ENCODE measurements around the gene ATXN1. TPM values are rescaled to one million over a fixed set of nuclear protein-coding genes. Genes with fewer than 3 reads are reported as not detected.

ATXN1 gene
- total RNA-seq, 4 donors from 2014 or later, result 21.0 to 102 (median 51.1) TPM

DNA sequence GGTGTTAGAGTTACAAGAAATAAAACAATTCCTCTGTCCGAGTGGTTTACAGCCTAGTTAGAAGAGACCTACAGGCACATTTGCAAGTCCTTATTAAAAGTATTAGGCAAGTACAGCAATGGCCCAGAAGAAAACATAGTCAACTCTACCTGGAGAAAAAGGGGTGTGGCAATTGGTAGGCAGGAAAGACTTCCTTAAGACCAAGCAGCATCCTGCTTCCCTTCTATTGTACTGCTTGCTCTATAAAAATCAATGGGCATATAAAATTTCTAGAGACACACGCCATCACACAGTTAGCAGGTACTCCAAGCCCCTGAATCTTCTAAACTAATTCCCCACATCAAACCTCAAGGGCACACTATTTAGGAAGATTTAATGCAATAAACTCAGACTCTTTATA lies 185.6 kb downstream of the ATXN1 start:
- H3K9me3 ChIP-seq, result no peaks in the 10 kb centered on the region
- H3K4me3 ChIP-seq, result no peak overlapping the region
- H3K36me3 ChIP-seq, result no peaks in the 10 kb centered on the region
- TF ChIP-seq POLR2A (IDR thresholded peaks at IDR 0.05), result no peak
- TF ChIP-seq, protein P1, sequence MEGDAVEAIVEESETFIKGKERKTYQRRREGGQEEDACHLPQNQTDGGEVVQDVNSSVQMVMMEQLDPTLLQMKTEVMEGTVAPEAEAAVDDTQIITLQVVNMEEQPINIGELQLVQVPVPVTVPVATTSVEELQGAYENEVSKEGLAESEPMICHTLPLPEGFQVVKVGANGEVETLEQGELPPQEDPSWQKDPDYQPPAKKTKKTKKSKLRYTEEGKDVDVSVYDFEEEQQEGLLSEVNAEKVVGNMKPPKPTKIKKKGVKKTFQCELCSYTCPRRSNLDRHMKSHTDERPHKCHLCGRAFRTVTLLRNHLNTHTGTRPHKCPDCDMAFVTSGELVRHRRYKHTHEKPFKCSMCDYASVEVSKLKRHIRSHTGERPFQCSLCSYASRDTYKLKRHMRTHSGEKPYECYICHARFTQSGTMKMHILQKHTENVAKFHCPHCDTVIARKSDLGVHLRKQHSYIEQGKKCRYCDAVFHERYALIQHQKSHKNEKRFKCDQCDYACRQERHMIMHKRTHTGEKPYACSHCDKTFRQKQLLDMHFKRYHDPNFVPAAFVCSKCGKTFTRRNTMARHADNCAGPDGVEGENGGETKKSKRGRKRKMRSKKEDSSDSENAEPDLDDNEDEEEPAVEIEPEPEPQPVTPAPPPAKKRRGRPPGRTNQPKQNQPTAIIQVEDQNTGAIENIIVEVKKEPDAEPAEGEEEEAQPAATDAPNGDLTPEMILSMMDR (IDR thresholded peaks at IDR 0.05), result no peak
- DNase-seq, result no peak
- no peaks in the 10 kb centered on the region for H3K4me1 ChIP-seq
- intact Hi-C loops (cut with DNase I; ENCODE audit: low total_unique reads), result no loop called here
- H3K27me3 ChIP-seq, result no peaks in the 10 kb centered on the region
- H3K27ac ChIP-seq, result no peak overlapping the region

DNA sequence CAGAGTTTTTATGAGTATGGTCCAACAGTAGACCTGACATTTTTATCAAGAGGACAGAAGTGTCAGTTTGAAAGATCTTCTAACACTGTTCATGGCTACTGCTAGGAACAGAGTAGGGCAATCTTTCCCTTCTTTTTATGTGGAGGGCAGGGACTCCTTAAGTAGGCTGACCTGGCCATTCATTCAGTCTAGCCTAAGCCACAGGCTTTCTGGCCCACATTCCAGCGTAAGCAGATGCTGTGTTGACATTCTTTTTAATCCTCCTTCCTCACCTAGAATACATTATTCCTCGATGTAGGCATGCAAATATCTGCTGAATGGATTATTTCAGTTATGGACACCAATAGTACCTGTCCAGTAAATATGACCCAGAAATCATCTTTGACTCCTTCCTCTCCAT lies 188.3 kb downstream of the ATXN1 start:
- Histone ChIP-seq H3K27ac (no peak overlapping the region), H3K4me1 (no peaks in the 10 kb centered on the region), H3K36me3 (no peaks in the 10 kb centered on the region), H3K4me3 (no peak overlapping the region), H3K27me3 (no peaks in the 10 kb centered on the region), H3K9me3 (no peaks in the 10 kb centered on the region)
- intact Hi-C loops (cut with DNase I; ENCODE audit: low total_unique reads), result no loop called here
- TF ChIP-seq POLR2A (IDR thresholded peaks at IDR 0.05), result no peak
- TF ChIP-seq, protein P1 (IDR thresholded peaks at IDR 0.05), result no peak
- DNase-seq, result no peak

DNA sequence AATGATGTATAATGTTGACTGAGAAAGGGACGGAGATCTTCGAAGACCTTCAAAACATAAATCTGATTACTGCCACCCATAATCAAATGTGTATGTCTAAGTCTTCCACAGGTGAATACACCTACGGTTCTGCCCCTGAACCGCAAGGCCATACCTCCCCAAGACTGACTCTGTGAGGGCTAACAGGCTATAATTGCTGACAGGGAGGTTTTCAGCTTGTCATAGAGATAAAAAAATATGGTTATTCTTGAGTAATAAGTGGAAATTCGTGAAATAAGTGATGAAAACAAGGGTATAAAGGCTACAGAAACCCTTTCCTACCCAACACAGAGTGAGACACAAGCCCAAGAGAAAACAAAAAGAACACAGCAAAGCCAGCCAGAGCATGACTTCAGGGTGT lies 188.9 kb downstream of the ATXN1 start:
- TF ChIP-seq POLR2A (IDR thresholded peaks at IDR 0.05), result no peak
- TF ChIP-seq, protein P1 (IDR thresholded peaks at IDR 0.05), result no peak
- Histone ChIP-seq H3K9me3 (no peaks in the 10 kb centered on the region), H3K4me1 (no peaks in the 10 kb centered on the region), H3K27ac (no peak overlapping the region), H3K4me3 (no peak overlapping the region), H3K27me3 (no peaks in the 10 kb centered on the region), H3K36me3 (no peaks in the 10 kb centered on the region)
- intact Hi-C loops (cut with DNase I; ENCODE audit: low total_unique reads), result no loop called here
- no peak for DNase-seq

- no peaks in the 10 kb centered on the region for H3K9me3 ChIP-seq
- H3K4me3 ChIP-seq, result no peak overlapping the region
- no peak for DNase-seq
- intact Hi-C loops (cut with DNase I; ENCODE audit: low total_unique reads), result no loop called here
- H3K36me3 ChIP-seq, result no peaks in the 10 kb centered on the region
- TF ChIP-seq, protein P1 (IDR thresholded peaks at IDR 0.05), result no peak
- no peak for TF ChIP-seq POLR2A (IDR thresholded peaks at IDR 0.05)
- no peaks in the 10 kb centered on the region for H3K27me3 ChIP-seq
- no peaks in the 10 kb centered on the region for H3K4me1 ChIP-seq
- no peak overlapping the region for H3K27ac ChIP-seq
These were observed 190.3 kb downstream of the ATXN1 start for GRCh38 chr6:16570946-16571345.

GRCh38 chr6:16570221-16570553 lies 191.1 kb downstream of the ATXN1 start:
- intact Hi-C loops (cut with DNase I; ENCODE audit: low total_unique reads), result no loop called here
- no peaks in the 10 kb centered on the region for H3K36me3 ChIP-seq

More at GRCh38 chr6:16570221-16570553, 191.1 kb downstream of the ATXN1 start:
- no peak for TF ChIP-seq POLR2A (IDR thresholded peaks at IDR 0.05)
- TF ChIP-seq, protein P1 (IDR thresholded peaks at IDR 0.05), result no peak
- Histone ChIP-seq H3K4me1 (no peaks in the 10 kb centered on the region), H3K4me3 (no peak overlapping the region), H3K9me3 (no peaks in the 10 kb centered on the region), H3K27me3 (no peaks in the 10 kb centered on the region), H3K27ac (no peak overlapping the region)
- no peak for DNase-seq
